NCI-H82 treated with DMSO at 0.1 percent for 48 hours (cell line): Measurements from ENCODE around the gene AIP.

Source experiments
- DNase-seq: peaks from one replicate; lab custom pipeline; 2025; ENCODE audit not compliant: unreplicated experiment; lab: John Stamatoyannopoulos, UW

AIP gene

DNA sequence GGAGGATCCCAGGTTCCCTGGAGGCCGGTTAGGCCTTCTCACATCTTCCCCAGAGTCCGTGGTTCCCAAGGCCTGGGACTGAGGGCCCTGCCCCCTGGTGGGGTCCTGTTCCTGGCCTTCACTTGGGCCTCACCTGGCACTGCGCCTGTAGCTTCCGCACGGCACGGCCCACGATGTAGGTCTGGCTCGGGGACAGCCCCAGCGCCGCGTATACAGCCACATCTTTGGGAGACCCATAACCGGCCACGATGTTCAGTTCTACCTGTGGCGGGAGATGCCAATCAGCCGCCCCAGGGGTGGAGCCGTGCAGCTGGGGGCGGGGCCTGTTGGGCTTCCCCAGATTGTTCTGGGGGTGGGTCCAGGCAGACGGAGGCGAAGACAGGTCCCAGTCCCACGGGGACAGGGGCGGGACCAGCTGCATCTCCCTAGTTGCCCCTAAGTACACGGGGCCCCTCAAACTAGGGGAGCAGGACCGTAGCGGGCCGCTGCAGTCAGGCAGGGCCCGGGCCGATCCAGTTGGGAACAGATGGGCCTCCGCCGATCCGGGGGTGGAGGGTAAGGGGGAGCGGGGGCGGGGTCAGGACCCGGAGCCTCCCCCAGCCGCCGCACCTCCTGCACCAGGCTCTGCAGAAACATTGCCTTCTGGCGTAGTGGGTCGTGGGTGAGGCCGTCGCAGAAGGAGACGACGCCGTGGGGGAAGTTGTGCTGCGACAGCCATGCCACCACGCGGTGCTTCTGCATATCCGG lies 10.1 kb downstream of the AIP start:
- no peak for DNase-seq

DNA sequence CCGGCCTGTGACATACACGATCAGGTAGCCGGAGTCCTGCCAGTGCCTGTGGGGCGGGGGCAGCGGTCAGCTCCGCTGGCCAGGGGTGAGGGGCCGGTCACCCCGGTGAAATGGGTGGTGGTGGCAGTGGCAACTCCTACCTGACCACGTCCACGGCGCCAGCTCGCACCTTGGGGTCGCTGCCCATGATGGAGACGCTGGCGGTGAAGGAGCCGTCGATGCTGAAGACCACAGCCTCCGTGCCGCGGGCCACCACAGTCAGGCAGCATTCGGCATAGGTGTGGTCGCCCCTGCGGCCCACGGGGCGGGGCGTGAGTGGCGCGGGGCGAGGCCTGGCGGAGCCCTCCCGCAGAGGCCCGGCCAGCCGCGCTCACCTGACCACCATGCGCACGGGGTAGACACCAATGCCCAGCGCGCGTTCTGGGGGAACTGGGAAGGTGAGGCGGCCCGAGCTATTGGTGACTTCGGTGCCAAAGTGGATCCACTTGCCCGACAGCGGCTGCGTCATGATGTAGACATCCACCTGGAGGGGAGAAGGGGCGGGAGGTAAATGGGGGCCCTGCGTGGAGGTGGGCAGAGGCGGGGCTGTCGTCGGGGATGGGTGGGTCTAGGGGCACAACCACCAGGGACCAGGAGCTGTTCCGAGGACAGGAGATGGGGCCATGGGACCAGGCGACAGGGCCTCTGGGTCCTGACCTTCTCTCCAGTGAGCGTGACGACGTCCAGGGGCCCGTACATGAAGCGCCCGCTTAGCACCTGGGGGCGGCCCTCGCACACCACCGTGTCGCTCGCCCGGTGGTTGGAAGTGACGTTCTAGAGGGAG lies 10.9 kb downstream of the AIP start:
- DNase-seq, result no peak

DNA sequence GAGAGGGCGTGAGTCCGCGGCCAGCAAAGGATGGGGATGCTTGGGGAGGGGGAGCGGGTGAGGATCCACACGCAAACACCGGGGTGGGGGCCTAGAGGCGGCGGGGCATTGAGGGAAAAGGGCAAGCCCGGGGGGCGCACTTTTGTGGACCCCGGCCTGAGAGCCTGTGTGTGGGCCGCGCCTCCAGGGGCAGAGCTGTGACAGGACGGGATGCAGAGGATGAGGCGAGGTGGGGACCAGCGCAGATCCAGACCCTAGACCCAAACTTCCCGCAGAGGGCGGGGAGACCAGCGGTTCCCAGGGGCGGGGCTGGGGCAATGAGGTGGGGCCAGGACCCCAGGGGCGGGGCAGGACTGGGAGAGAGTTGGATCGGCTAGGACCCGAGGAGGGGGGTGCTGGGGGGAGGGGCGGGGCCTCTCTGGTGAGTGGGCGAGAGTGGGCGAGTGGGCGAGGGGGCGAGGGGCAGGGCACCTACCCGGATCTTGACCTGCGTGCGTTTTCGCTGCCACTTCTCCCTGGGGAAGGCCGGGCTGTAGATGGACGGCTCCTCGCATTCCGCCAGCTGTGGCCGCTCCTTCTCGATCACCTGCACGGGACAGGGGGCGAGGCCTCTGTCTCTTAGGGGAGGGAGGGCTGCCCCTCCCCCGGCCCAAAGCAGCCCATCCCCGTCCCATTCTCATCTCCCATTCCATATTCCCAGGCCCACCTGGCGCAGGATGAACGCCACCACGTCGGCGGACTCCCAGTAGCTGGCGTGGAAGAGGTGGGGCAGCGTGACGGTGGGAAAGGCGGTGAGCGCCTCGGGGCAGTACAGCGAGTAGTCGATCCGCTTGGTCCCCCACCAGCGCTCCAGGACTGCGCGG lies 11.8 kb downstream of the AIP start:
- DNase-seq, result no peak

DNA sequence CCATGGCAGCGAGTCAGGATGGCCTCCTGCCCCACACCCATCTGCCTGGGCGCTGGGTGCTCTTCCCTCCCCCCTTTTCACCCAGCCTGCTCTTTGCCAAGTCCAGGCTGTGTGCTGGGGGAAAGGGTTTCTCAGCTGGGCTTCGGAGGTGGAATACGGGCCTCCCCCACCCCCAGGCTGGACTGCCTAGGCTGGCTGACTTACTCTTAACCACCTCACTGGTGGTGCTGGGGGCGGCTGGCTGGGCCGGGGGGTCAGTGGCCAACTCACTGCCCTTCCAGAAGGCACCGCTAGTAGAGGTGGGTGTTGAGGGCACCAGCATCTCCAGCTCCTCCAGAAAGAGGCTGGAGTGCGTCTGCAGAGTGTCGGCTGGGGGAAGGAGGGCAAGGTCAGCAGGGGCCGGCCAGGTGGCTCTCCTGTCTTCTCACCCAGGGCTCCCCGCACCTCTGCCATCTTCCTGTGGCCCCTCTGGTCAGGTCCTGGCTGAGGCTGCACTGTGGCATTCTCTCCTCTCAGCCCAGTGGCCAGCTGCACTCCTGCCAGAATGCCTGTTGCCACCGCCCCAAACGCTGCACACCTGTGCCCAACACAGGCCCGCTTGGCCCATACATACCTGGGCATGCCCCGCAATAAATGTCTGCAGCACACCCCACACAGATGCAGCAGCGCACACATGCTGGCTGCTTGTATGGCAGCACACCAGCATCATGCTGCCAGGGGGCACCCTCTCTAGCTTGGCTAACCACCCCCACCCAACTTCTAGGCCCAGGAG lies 12.6 kb downstream of the AIP start:
- DNase-seq, result no peak

DNA sequence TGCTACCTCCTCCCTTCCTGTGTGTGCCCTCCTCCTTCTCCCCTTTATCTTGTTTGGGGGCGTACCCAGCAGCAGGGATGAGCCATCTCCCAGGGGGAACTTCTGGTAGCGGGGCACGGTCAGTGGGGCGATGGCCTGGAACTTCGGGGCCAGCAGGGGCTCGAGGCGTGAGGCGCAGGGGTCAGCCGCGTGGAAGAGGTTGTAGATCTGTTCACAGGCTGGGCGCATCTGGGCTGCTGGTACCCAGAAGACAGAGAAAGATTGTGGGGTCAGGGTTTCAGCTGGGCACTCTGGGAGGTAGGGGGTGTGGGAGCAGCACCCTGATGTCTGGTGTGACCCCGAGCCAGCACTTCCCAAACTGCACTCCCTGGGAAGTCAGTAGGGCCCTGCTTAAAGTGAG lies 13.3 kb downstream of the AIP start:
- no peak for DNase-seq

DNA sequence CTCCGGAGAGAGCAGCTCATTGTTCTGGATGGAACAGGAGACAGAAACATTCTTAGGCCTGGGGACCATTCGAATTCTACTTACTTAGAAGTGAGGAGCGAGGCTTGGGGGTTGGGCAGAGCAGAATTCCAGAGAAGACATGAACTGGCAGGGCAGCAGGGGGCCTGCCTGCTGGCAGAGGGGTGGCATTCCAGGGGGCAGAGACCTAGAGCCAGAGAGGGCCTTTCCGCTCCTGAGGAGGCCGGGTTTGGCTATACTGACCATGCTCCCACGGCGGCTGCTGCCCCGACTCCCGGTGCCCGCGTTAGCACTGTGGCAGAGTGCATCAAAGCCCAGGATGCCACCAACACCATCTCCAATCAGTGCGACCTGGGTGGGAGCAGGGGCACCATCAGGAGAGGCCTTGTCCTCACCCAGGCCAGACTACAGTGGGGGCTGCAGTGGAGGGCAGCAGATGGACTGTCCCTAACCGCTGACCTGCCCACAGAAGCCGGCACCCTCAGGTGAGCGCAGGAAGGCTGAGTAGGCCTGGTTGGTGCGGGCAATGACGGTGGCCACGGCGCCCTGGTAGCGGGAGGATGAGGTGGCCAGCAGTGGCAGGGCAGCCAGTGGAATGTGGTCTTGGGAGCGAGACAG lies 14.9 kb downstream of the AIP start:
- no peak for DNase-seq

DNA sequence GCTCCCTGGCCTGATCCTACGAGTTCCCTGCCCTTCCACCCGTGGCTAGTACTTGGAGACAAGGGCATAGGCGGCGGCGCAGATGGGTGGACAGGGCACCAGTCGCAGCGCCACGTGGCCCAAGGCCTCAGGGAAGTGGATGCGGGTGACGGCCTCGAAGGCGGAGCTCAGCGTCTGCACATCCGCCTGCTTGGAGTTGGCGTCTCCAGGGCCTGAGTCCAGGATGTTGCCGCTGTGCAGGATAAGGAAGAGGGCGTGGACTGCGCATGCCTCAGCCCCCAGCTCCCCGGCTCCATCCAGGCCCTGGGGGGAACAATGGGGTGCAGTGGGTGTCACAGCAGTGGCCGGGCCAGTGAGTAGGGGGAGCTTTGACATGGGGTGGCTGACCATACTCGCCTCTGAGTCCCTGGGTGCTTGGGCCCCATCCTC lies 15.7 kb downstream of the AIP start:
- no peak for DNase-seq

DNA sequence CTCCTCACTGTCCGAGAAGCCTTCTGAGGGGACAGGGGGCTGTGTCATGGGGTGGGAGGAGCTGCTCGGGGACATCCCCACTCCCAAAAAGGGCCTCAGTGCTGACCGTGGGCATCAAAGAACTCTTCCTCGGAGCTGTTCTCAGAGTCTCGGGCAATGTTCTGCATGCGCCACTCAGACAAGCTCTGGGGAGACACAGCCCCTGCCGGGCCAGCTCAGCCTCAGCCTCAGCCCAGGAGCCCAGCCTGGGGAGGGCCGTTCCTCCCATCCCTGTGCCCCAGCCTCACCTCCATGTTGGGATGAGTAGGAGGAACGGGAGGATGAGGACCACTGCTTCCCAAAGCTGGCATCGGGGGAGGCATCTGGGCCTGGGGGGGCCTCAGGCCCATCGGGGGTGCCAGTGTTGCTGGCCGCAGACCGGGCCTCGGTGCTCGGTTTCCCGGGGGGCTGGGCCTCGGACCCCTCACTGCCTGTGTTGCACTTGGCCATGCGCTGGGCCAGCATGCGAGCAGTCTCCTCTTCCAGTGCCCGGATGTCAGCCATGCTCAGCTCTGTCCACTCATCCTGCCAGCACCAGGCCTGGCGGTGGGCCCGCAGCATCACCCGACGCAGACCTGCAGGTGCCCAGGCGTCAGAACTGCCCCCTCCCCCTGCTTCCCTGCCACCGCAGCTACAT lies 17.1 kb downstream of the AIP start:
- DNase-seq, result no peak

DNA sequence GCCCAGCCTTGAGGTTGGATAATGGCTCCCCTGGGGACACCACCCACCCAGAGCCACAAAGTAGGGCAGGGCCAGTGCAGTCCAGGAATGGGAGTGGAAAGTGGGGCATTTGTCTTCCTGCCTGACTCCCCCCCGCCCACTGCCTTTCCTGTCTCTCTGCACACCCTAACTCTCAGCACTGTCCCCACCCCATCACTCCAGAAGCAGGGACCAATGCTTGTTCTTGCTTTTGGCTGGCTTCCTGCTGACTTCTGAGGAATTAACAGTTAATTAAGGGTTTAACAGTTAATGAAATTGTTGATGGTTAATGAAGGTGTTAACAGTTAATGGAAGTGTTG lies 17.6 kb downstream of the AIP start:
- DNase-seq, result no peak

DNA sequence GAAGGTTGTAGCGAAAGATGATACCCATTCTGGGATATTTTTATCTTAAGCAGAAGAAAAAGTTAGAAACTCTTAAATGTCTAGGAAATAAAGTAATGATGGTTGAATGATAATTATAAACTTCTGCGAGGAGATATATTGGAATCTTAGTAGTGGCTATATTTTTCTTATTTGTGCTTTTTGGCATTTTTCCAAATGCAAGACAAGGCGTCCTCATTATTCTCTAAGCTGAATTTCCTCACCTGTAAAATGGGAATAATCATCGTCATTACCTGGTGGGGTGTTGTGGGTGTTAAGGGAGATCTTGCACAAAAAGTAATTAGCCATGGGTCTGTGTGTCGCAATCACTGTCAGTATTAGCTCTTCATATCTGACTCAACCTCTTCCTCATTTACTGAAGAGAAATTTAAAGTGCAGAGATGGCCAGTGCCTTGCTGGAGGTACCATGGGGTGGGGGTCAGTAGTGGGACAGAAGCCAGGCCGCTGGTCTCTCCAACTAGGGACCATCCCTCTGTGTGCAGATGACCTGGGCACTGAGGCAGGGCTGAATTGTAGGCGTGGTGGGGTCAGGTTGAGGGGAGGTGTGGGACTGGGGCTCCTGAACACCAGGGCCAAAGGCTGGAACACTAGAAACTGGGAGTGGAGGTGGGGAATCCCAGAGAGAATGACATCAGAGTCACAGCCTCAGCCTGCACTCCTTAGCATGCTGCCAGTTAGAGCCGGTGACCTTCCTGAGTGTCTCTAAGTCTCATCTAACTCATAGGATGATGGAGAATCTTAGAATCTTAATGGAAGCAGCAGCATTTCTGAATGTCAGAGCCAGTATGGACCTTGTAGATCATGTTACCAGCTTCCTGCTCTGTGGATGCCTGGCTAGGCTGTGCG lies 18.2 kb downstream of the AIP start:
- DNase-seq, result no peak

DNA sequence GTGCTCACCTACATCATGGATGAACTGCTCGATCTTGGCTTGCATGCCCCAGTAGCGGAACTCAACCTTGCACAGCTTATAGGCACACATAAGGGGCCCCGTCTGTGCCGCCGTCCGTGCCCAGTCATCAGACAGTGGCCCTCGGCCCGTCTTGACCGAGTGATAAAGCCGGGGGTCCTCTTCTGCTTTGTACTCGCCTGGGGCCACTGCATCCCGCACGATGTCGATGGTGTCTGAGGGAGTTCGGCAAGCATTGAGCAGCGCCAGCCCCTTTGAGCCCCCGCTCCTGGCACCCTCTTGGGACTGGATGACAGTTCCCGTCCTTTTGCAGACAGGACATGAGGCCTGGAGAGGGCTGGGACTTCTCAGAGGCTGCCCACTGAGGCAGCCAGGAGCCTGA lies 19.0 kb downstream of the AIP start:
- no peak for DNase-seq

DNA sequence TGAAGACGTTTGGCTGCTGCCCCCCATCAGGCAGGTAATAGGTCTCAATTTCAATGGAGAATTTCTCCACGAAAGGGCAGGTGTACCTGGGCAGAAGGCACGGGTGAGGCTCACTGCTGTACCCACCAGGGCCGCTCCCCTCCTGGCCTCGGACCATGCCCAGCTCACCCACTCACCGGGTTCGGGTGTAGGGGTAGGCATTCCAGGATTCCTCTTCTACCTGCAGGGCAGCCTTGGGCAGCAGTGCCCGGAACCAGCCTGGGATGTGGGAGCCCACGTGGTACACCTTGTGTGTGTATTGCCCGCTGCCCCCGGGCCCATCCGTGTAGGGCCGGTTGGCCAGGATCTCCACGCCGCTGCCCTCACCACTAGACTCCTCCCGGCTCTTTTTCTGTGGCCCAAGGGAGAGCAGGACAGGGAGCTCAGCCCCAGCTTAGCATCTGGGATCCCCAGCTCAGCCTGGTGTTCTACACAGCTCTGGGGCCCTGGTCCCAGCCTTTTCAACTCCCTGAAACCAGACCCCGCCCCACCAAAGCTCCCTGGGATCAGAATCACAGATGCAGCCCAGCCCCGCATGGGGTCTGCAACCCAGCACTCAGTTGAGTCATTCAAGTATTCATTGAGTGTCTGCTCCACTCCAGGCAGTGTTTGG lies 19.6 kb downstream of the AIP start:
- no peak for DNase-seq

DNA sequence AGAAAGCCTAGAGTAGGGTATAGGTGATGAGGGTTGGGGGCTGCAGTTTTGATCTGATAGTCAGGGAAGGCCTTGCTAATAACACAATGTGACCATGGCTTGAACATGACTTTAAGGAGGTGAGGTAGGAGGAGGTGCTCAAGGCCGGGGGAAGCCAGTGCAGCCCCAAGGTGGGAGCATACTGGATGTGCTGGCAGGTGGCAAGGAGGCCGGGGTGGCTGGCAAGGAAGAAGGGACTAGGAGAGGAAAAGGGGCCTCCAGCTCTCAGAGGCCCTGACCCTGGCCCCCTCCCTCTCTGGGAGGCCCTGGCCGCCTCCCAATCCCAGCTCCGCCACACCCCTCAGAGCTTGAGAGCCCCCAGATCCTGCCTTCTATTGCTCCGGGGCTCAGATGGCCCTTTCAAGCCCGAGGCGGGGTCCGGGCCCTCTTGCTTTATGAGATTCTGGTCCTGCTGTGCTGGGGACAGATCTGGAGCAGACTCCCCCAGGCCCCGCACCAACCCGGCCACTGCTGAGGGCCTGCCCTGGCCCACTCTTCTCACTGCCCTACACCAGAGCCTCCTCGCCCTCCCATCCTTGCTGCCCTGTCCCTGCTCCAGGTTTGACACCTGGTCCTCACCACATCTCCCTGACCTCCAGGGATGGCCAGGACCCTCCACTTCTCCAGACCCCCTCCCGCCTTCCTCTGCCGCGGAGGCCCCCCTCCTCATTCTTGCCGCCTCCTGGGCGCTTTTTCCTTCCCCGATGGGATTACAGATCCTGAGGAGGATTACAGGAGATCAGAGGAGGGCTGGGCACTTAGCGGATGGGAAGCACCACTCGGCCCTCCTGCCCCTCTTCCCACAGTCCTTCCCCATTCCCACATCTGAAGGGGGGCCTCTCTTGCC lies 20.5 kb downstream of the AIP start:
- DNase-seq, result peak; percentile 58

DNA sequence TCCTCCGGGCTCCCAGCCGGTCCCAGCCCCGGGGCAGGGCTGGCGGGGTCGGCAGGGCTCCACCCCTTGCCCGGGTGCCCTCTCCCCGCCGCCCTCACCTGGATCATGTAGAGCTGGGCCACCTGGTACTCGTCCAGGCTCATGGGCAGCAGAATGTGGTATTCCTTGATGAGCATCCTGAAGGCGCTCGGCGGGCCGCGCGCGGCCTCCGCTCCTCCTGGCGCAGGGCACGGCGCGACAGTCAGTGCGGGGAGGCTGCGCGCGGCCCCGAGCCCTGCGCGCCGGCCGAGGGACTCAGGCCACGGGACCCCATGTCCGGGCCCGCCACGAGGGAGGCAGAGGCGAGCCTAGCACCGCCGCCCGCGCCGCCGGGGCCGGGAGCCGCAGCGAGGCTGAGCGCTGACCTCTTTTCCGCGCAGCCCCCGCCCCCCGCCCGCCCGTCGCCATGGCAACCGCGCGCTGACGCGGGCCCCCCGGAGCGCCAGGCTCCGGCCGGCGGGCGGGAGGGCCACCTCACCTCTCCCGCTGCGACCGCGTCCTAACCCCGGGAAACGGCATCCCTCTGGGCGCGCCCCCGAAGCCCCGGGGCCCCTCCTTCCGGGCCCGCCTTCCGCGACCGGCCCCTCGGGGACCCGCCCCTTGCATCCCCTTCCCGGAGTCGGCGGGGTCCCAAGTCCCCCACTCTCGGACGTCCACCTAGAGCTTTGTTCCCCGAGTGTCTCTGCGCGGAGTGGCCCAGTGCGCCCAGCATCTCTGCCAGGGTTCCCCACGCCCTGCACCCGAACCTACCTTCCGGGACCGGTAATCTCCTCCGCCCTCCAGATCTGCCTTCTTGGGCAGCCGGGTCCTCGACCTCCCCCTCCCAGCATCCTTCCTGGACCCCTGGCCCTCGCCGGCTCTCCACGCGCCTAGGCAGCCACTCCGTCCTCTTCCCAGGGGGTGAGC lies 21.5 kb downstream of the AIP start:
- DNase-seq, result no peak

DNA sequence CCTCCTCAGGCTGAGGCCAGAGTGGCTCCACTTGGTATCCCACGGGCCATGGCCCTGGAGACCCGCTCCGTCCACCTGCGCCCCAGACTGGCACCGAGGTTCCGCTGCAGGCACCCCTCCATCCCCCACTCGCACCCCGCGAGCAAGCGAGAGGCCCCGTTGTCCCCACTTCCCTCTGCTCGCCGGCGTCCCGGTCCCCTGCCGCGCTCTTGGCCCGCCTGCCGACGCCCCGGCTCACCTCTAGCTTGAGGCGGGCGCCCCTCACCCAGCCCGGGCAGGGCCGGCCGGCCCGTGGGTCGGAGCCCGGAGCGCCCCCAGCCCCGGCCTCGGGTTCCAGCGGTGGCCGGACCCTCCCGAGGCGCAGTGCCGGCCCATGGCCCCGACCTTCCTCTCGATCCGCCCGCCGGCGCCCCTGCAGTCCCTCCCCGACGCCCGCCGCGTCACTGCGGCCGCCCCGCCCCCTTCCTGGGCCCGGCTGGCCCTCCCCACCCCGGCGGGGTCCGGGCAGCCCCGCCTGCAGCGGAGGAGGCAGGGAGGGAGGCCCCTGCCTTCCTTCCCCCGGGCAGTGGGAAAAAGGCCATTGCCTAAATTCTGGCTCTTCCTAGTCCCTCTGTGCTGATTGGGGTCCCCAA lies 22.2 kb downstream of the AIP start, which contains the start of gene PITPNM1:
PITPNM1 (minus strand) TSS at position 414 of the 632 bp plus-strand sequence. CDS start 1,183 bp downstream, outside the sequence.
- peak; percentile 3 for DNase-seq
